HG02938 (cell line): ENCODE measurements around the gene HSD17B1.
A peak's percentile ranks its signal among the peaks of the same experiment; 100 is the strongest.
"Not testable (repeated sequence)": the region's sequence is repeated elsewhere in the genome, so short reads cannot be mapped to it uniquely, and the experiment has no call there.

Experiments used
- ATAC-seq: cut with Tn5 transposase; IDR thresholded peaks from one replicate; pipeline ENCODE4 v1.9.1; 2021; ENCODE audit warnings: mild to moderate bottlenecking, moderate library complexity; ENCODE audit not compliant: unreplicated experiment

HSD17B1 gene

DNA sequence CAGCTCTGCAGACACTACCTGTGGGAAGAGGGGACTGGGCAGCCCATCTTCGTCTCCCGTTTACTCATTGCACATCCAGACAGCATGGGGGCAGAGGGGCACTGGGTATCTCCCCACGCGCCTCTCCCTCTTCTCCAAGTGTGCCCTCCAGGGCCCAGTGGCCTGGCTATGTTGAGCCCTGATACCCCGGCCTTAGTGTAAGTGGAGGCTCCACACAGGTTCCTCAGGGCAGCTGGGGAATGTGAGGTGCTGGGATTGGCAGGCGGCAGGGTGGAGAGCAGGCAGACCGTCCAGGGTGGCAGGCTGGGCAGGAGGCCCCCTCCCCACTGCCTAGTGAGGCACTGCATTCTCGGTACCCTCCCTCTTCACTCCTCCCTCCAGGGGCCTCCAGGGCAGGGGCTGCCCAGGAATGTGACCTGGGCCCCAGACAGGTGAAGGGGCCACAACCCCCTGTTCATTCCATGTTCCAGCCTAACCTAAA, 29.9 kb upstream of the HSD17B1 start:
- ATAC-seq = no peak

DNA sequence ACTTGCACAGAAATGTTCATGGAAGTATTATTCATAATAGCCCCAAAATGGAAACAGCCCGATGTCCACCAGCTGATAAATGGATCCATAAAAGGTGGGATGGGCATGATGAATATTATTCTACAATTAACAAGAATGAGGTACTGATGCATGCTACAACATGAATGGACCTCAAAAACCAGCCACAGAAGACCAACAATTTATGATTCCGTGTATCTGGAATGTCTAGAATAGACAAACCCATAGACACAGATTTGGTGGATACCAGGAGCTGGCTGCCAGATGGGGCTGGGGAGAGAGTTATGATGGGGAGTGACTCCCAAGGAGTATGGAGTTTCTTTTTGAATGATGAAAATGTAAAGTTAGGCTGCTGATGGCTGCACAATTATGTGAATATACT, 27.5 kb upstream of the HSD17B1 start:
- ATAC-seq = no peak

DNA sequence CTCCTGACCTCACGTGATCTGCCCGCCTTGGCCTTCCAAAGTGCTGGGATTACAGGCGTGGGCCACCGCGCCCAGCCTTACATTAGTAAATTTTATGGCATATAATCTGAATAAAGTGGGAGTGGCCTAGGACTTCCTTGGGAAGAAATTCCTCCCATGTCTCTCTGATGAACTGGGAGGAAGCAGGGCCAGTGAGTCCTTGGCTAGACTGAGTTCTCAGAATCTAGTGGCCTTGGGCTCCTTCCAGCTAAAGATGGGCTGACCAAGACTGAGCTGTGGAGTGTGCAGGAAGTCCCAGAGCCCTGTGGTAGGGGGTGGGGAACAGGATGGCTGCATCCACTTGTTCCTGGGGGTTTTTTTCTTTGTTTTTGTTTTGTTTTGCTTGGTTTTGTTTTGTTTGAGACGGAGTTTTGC, 26.7 kb upstream of the HSD17B1 start:
- ATAC-seq = no peak

DNA sequence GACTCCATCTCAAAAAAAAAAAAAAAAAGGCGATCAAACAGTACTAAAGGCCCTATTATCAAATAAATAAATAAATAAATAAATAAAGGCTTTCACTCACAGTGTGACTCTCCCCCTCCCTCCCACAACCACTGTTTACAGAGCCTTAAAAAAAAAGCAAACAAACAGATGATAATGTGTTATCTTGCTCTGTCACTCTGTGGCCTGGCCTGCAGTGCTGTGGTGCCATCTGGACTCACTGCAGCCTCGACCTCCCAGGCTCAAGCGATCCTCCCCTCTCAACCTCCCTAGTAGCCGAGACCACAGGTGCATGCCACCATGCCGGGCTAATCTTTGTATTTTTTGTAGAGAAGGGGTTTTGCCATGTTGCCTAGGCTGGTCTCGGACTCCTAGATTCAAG, 24.8 kb upstream of the HSD17B1 start:
- no peak for ATAC-seq

- no peak for ATAC-seq
Observed at GRCh38 chr17:42529061-42529460, 23.7 kb upstream of the HSD17B1 start.

GRCh38 chr17:42530952-42531454, 21.7 kb upstream of the HSD17B1 start:
- no peak for ATAC-seq

DNA sequence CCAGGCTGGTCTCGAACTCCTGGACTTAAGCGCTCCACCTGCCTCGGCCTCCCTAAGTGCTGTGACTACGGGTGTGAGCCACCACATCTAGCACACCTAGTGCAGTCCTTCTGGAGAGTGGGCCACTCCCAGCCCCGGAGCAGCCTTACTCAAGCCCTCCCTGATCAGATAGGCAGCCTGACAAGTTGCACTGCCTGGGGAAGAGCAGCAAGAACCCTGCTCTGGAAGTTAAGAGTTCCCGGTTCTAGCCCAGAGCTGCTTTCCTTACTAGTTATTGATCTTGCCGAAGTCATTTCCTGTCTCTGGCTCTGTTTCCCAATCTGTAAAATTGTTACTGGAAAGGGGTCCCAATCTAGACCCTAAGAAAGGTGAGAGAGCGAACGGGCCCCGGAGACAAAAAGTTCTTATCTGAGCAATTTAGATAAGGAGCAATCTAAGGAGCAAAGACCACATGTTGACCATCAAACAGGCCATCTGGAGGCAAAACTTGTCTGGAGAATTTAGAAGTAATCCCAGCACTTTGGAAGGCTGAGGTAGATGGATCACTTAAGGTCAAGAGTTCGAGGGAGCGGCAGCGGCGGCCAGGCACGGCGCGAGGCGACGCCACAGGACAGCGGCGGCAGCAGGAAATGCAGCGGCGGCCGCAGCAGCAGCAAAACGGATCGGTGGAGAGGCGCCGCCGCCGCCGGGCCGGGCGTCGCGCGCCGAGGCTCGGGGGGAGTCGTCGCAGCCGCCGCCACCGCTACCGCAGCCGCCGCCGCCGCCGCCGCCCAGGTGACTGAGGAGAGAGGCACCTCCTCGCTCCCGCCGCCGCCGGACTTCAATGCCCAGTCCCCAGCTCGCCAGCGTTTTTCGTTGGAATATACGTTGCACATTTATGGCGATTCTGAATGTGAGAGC, 21.0 kb upstream of the HSD17B1 start:
- ATAC-seq = no peak

DNA sequence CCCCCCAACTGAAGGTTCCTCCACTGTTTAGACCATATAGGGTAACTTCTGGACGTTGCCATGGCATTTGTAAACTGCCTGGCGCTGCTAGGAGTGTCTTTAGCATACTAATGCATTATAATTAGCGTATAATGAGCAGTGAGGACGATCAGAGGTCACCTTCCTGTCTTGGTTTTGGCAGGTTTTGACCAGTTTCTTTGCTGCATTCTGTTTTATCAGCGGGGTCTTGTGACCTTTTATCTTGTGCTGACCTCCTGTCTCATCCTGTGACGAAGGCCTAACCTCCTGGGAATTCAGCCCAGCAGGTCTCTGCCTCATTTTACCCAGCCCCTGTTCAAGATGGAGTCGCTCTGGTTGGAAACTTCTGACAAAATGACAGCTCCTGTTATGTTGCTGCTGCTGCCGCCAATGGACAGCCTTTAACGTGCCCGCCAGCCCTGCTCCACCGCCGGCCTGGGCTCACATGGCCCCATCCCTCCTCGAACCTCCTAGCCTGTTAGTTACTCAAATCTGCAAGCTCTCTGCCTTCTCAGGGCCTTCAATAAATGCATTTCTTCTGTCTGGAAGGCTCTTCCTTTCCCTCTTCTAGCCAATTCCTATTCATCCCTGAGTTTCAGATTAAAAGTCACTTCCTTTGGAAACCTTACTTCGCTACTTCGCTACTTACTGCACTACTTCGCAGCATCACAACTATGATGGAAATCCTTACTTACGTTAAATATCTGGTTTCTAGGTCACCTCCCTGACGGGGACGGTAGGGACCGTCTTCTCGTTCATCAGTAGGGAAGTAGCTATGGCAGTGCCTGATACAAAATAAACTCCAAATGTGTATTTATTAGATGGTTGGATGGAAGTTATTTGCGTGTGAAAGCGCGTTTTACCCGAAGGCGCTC, 17.3 kb upstream of the HSD17B1 start:
- no peak for ATAC-seq

GRCh38 chr17:42536048-42536371, 16.7 kb upstream of the HSD17B1 start, which contains the start of gene NAGLU:
TSS of gene NAGLU (plus strand) at chr17:42536241. CDS start at chr17:42536273, 32 bp downstream.
- ATAC-seq = peak; percentile 70

GRCh38 chr17:42536372-42537155, 16.2 kb upstream of the HSD17B1 start:
- peak; percentile 63 for ATAC-seq

GRCh38 chr17:42537156-42537805, 15.4 kb upstream of the HSD17B1 start:
- ATAC-seq = no peak

DNA sequence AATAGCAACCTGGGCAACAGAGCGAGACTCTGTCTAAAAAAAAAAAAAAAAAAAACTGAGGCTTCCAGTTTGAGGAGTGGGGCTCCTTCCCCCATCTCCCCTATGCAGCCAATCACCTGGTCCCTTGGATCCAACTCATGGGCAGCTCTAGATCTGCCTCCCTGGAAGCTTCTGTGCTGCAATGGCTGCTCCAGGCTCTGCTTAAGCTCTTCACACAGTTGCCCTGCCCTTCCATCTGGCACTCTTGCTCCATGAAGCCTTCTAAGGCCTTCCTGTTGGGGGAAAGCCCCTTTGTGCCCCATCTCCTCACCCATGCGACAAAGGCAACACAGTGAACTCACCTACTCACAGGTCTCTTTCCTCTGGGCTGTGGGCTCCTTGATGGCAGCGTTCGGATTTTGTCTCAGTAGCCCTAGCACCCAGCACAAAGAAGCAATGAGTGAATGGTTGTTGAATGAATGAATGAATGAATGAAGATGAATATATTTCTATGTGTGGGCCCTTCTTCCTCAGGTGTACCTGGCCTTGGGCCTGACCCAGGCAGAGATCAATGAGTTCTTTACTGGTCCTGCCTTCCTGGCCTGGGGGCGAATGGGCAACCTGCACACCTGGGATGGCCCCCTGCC, 14.8 kb upstream of the HSD17B1 start:
- ATAC-seq = no peak

DNA sequence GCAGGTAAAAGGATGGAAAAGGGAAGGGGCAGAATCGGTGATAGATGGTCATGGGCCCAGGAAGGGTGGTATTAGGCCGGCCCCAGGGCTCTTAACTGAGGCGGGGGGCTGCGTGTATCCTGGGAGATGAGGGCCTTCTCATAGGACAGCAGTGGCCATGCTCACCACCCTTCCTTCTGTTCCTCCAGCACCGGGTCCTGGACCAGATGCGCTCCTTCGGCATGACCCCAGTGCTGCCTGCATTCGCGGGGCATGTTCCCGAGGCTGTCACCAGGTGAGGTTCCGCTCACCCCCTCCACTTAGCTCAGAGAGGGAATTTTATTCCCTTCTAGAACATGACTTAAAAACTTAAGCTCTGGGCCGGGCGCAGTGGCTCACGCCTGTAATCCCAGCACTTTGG, 14.2 kb upstream of the HSD17B1 start:
- no peak for ATAC-seq

DNA sequence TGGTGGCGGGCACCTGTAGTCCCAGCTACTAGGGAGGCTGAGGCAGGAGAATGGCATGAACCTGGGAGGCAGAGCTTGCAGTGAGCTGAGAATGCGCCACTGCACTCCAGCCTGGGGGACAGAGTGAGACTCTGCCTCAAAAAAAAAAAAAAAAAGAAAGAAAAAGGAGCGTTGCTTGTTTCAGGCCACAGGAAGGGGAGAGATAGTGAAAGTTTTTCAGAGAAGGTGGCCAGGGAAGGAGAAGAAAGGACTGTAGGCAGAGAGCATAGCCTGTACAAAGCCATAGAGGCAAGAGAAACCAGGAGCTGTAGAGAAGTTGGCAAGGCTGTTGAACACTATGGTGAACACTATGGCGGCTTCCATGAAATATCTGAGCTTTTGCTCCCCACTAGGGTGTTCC, 12.2 kb upstream of the HSD17B1 start:
- not testable (repeated sequence) for ATAC-seq

DNA sequence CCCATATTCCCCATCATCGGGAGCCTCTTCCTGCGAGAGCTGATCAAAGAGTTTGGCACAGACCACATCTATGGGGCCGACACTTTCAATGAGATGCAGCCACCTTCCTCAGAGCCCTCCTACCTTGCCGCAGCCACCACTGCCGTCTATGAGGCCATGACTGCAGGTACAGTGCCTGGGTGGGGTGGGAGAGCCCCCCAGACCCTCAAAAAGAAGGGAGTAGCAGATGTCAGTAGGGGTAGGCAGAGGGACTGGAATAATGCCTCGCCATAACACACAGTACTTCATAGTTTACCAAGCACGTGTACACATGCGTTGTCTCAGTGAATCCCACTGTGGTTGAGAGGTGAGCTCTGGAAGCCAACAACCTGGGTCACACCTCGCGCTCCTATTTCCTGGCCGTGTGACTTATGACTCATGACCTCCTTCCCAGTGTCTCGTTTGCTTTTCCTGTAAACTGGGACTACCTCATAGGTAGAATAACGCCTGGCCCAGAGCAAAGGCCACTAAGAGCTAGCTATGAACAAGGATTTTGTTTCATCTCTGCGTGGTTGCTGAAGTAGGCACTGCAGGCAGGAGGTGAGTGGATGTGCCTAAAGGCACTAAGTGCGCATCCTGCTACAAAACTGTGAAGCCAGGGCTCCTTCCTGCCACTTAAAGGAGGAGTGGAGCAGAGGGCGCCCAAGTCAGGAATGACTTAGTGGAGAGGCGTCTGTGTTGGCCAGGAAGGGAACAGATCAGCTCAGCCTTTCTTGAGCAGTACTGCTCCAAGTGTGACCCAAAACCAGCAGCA, 11.5 kb upstream of the HSD17B1 start:
- ATAC-seq = no peak

DNA sequence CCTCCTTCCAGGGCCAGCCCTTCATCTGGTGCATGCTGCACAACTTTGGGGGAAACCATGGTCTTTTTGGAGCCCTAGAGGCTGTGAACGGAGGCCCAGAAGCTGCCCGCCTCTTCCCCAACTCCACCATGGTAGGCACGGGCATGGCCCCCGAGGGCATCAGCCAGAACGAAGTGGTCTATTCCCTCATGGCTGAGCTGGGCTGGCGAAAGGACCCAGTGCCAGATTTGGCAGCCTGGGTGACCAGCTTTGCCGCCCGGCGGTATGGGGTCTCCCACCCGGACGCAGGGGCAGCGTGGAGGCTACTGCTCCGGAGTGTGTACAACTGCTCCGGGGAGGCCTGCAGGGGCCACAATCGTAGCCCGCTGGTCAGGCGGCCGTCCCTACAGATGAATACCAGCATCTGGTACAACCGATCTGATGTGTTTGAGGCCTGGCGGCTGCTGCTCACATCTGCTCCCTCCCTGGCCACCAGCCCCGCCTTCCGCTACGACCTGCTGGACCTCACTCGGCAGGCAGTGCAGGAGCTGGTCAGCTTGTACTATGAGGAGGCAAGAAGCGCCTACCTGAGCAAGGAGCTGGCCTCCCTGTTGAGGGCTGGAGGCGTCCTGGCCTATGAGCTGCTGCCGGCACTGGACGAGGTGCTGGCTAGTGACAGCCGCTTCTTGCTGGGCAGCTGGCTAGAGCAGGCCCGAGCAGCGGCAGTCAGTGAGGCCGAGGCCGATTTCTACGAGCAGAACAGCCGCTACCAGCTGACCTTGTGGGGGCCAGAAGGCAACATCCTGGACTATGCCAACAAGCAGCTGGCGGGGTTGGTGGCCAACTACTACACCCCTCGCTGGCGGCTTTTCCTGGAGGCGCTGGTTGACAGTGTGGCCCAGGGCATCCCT, 9.3 kb upstream of the HSD17B1 start:
- no peak for ATAC-seq

DNA sequence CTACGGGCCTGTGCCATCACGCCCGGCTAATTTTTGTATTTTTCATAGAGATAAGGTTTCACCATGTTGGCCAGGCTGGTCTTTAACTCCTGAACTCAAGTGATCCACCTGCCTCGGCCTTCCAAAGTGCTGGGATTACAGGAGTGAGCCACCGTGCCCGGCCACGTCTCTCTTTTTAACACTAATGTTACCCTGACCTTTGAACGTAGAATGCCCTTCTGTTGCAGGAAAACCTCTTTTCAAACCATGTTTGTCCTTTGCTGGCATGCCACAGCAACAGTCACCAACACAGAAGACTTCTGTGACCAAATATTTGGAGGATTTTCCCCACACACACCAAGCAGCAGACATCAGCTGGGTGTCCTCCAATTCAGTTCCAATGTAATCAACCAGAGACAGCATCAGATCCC, 7.8 kb upstream of the HSD17B1 start:
- ATAC-seq = no peak
